ENCODE results near the gene THSD7A.

DNA sequence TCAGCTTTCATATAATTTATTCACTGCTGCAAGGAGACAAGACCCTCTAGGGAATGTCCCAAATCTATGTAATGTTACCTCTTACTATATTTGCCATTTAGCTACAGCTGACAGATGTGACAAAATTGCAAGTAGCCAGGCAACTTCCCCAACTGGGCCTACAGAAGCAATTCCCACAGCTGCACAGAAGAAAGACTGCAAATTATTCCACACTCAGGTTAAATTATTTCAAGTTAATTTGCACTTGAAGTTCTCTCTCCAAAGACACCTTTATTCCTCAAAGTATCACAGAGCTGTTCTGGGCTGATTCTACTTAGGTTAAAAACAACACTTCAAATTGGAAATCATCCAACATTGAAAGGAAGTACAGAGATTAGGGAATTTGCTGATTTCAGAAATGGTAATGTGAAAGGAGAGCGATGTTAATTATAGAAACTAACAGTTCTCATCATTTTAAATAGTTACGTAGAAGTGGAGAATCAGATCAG is 133.6 kb downstream of the THSD7A start:
- TF ChIP-seq POLR2A (IDR thresholded peaks at IDR 0.05): no peak
- TF ChIP-seq, protein P1, sequence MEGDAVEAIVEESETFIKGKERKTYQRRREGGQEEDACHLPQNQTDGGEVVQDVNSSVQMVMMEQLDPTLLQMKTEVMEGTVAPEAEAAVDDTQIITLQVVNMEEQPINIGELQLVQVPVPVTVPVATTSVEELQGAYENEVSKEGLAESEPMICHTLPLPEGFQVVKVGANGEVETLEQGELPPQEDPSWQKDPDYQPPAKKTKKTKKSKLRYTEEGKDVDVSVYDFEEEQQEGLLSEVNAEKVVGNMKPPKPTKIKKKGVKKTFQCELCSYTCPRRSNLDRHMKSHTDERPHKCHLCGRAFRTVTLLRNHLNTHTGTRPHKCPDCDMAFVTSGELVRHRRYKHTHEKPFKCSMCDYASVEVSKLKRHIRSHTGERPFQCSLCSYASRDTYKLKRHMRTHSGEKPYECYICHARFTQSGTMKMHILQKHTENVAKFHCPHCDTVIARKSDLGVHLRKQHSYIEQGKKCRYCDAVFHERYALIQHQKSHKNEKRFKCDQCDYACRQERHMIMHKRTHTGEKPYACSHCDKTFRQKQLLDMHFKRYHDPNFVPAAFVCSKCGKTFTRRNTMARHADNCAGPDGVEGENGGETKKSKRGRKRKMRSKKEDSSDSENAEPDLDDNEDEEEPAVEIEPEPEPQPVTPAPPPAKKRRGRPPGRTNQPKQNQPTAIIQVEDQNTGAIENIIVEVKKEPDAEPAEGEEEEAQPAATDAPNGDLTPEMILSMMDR (IDR thresholded peaks at IDR 0.05): no peak

Measured in lower leg skin (tissue), 3 donors.